IPS-15b (cell line): ENCODE data around the gene OR4K14.
"Not testable (repeated sequence)": the region's sequence is repeated elsewhere in the genome, so short reads cannot be mapped to it uniquely, and the experiment has no call there.

ENCODE experiments used
- H3K27me3 ChIP-seq: one replicate; pipeline ENCODE4 v1.6.1; 2013; ENCODE audit warnings: low read length; ENCODE audit not compliant: control insufficient read depth, insufficient read depth
- H3K36me3 ChIP-seq: one replicate; pipeline ENCODE4 v1.6.1; 2013; ENCODE audit warnings: low read length; ENCODE audit not compliant: control insufficient read depth, insufficient read depth
- H3K4me1 ChIP-seq: one replicate; pipeline ENCODE4 v1.6.1; 2013; ENCODE audit warnings: mild to moderate bottlenecking, low read length; ENCODE audit not compliant: control insufficient read depth, insufficient read depth
- H3K4me3 ChIP-seq: one replicate; pipeline ENCODE4 v1.5.1; 2013; ENCODE audit warnings: low read depth, low read length
- H3K9ac ChIP-seq: one replicate; pipeline ENCODE4 v1.6.1; 2013; ENCODE audit warnings: low read depth, mild to moderate bottlenecking, low read length
- H3K9me3 ChIP-seq: one replicate; pipeline ENCODE4 v1.6.1; 2013; ENCODE audit warnings: mild to moderate bottlenecking, low read length; ENCODE audit not compliant: control insufficient read depth, insufficient read depth

OR4K14 gene

DNA sequence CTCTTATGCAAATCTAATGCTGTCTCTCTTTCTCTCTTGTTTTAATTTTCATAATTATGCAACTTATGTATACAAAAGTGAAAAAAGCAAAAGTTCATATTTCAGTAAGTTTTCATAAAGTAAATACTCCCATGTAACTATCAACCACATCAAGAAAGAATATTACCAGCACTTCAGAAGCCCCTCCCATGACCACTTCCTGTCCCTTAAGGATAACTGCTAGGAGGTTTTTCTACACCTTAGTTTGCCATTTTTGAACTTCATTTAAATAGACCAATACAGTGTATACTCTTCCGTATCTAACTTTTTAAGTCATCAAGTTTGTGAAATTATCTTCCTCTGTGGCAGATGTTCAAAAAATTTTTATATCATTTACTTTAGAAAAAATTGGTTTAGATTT, 44.3 kb downstream of the OR4K14 start:
- H3K9me3 ChIP-seq = peaks cover 7% of the 10 kb centered on the region
- no peaks in the 10 kb centered on the region for H3K27me3 ChIP-seq
- H3K9ac ChIP-seq = no peak overlapping the region

GRCh38 chr14:19969735-19970134, 49.4 kb downstream of the OR4K14 start:
- H3K4me1 ChIP-seq, H3K27me3 ChIP-seq, H3K9me3 ChIP-seq, H3K9ac ChIP-seq, H3K4me3 ChIP-seq, H3K36me3 ChIP-seq: not testable (repeated sequence)

More for the DNA sequence above, 44.3 kb downstream of the OR4K14 start:
- Histone ChIP-seq H3K4me3 (no peak overlapping the region), H3K4me1 (no peaks in the 10 kb centered on the region), H3K36me3 (no peaks in the 10 kb centered on the region)
